Aorta (tissue), 4 donors: Measurements from ENCODE around the gene TAP1. TPM values are rescaled to one million over a fixed set of nuclear protein-coding genes. Genes with fewer than 3 reads are reported as not detected.

Experiments
- polyA plus RNA-seq, 2 donors: library from polyadenylated mRNA; stranded (reverse); fragments of 200-250 nt; gene quantifications; one replicate each; pipeline ENCODE4 v1.2.3, GENCODE V29; 2013
- total RNA-seq, 2 donors: library from RNA; stranded (reverse); fragmentation: NEBNext Ultra II Directional; extraction: Animal tissue kit (Norgen Biotek cat#: 25700); gene quantifications; one replicate each; pipeline ENCODE4 v1.2.1, GENCODE V29; 2021
- donor health status: healthy with polysubstance abuse.
- donor health status: Bipolar disorder and iron deficiency.
- donor health status: DM: no; HTN: no; CAD: no.
- donor health status: DM: yes; HTN: yes; CAD: no.

The TAP1 gene
- total and polyA plus RNA-seq, 4 donors, result 14.4 to 48.3 (median 40.7) TPM

Other genes starting within 250 kb of the TAP1 start
- gene HLA-DQA1, start 216.3 kb downstream of the TAP1 start, total RNA-seq, result 10 to 100 TPM; 27.0 to 46.2 TPM
- gene HLA-DQA1, start 216.3 kb downstream of the TAP1 start, polyA plus RNA-seq, result 10 to 100 TPM in 1 of 2 donors, 1 to 10 TPM in 1; 9.3 to 38.4 TPM
- 10 to 100 TPM; 35.9 to 43.4 TPM for gene HLA-DQB1, start 187.0 kb downstream of the TAP1 start, total RNA-seq
- gene HLA-DQB1, start 187.0 kb downstream of the TAP1 start, polyA plus RNA-seq, result 10 to 100 TPM; 10.8 to 28.5 TPM
- gene HLA-DQA2, start 112.3 kb downstream of the TAP1 start, total RNA-seq, result 10 to 100 TPM in 1 of 2 donors, 1 to 10 TPM in 1; 2.2 to 18.5 TPM
- gene HLA-DQA2, start 112.3 kb downstream of the TAP1 start, polyA plus RNA-seq, result not detected
- 10 to 100 TPM in 1 of 2 donors, 1 to 10 TPM in 1; 2.3 to 18.1 TPM for gene HLA-DQB2, start 90.2 kb downstream of the TAP1 start, total RNA-seq
- not detected for gene HLA-DQB2, start 90.2 kb downstream of the TAP1 start, polyA plus RNA-seq
- 1 to 10 TPM in 1 of 2 donors, under 1 TPM in 1; 0.62 to 2.8 TPM for gene HLA-DOB, start 36.7 kb downstream of the TAP1 start, total RNA-seq
- gene HLA-DOB, start 36.7 kb downstream of the TAP1 start, polyA plus RNA-seq, result under 1 TPM in 1 of 2 donors, not detected in 1; 0.26 TPM
- gene TAP2, start 15.0 kb downstream of the TAP1 start, total RNA-seq, result 10 to 100 TPM; 26.5 to 48.1 TPM
- gene TAP2, start 15.0 kb downstream of the TAP1 start, polyA plus RNA-seq, result 10 to 100 TPM in 1 of 2 donors, 1 to 10 TPM in 1; 2.5 to 25.6 TPM
- 10 to 100 TPM; 40.8 to 58.4 TPM for gene PSMB8, start 9.7 kb downstream of the TAP1 start, total RNA-seq
- gene PSMB8, start 9.7 kb downstream of the TAP1 start, polyA plus RNA-seq, result 10 to 100 TPM; 59.6 to 69.7 TPM
- 10 to 100 TPM; 24.9 to 42.8 TPM for gene PSMB9, start 488 bp upstream of the TAP1 start, total RNA-seq
- gene PSMB9, start 488 bp upstream of the TAP1 start, polyA plus RNA-seq, result 10 to 100 TPM; 27.9 to 38.8 TPM
- gene HLA-DMB, start 87.3 kb upstream of the TAP1 start, total RNA-seq, result 10 to 100 TPM; 20.1 to 73.1 TPM
- gene HLA-DMB, start 87.3 kb upstream of the TAP1 start, polyA plus RNA-seq, result 10 to 100 TPM in 1 of 2 donors, 1 to 10 TPM in 1; 3.6 to 35.7 TPM
- gene HLA-DMA, start 99.4 kb upstream of the TAP1 start, total RNA-seq, result 100 to 1,000 TPM in 1 of 2 donors, 10 to 100 TPM in 1; 36.9 to 109 TPM
- gene HLA-DMA, start 99.4 kb upstream of the TAP1 start, polyA plus RNA-seq, result 10 to 100 TPM in 1 of 2 donors, 1 to 10 TPM in 1; 9.8 to 33.3 TPM
- gene BRD2, start 114.9 kb upstream of the TAP1 start, total RNA-seq, result 100 to 1,000 TPM; 166 to 181 TPM
- gene BRD2, start 114.9 kb upstream of the TAP1 start, polyA plus RNA-seq, result 100 to 1,000 TPM in 1 of 2 donors, 10 to 100 TPM in 1; 71.0 to 145 TPM
- gene HLA-DOA, start 155.9 kb upstream of the TAP1 start, total RNA-seq, result 10 to 100 TPM; 10.4 to 16.7 TPM
- 1 to 10 TPM in 1 of 2 donors, under 1 TPM in 1; 0.28 to 2.8 TPM for gene HLA-DOA, start 155.9 kb upstream of the TAP1 start, polyA plus RNA-seq
- gene HLA-DPA1, start 219.9 kb upstream of the TAP1 start, total RNA-seq, result 100 to 1,000 TPM; 122 to 203 TPM
- 10 to 100 TPM; 18.6 to 74.9 TPM for gene HLA-DPA1, start 219.9 kb upstream of the TAP1 start, polyA plus RNA-seq
- gene HLA-DPB1, start 222.3 kb upstream of the TAP1 start, total RNA-seq, result 100 to 1,000 TPM in 1 of 2 donors, 10 to 100 TPM in 1; 98.9 to 215 TPM
- gene HLA-DPB1, start 222.3 kb upstream of the TAP1 start, polyA plus RNA-seq, result 100 to 1,000 TPM in 1 of 2 donors, 10 to 100 TPM in 1; 45.4 to 113 TPM